H1 (cell line): Measurements from ENCODE around the gene CTSC. TPM values are rescaled to one million over a fixed set of nuclear protein-coding genes. Genes with fewer than 3 reads are reported as not detected.
A peak's percentile ranks its signal among the peaks of the same experiment; 100 is the strongest.

Experiments used
- BACH1 ChIP-seq: IDR thresholded peaks from 2 replicates; pipeline ENCODE4 v1.6.1; 2012; ENCODE audit warnings: low read length, improper control_type of control experiment
- BRCA1 ChIP-seq: IDR thresholded peaks from 2 replicates; pipeline ENCODE4 v1.6.1; 2012; ENCODE audit warnings: low read depth, low read length, improper control_type of control experiment
- FOSL1 ChIP-seq: IDR thresholded peaks from 2 replicates; pipeline ENCODE4 v1.6.1; 2011; ENCODE audit warnings: mild to moderate bottlenecking, low read depth, low read length, moderate library complexity; ENCODE audit not compliant: insufficient read depth
- HDAC2 ChIP-seq, 2 experiments: fragments of 300-600 bp in 1 of 2; sonication (generic) in 1 of 2; IDR thresholded peaks; 2 replicates each; pipeline ENCODE4 v1.6.1; 2011 to 2012; ENCODE audit warnings: low read depth in 2 of 2, low read length in 2 of 2, mild to moderate bottlenecking in 2 of 2, moderate library complexity in 2 of 2, borderline replicate concordance in 1 of 2, inconsistent platforms in 1 of 2
- JUN ChIP-seq: IDR thresholded peaks from 2 replicates; pipeline ENCODE4 v1.6.1; 2011; ENCODE audit warnings: low read depth, mild to moderate bottlenecking, improper control_type of control experiment, low read length
- SRF ChIP-seq: IDR thresholded peaks from 2 replicates; pipeline ENCODE4 v1.6.1; 2011; ENCODE audit warnings: mild to moderate bottlenecking, low read depth, low read length, moderate library complexity
- polyA plus RNA-seq, 7 experiments: library from polyadenylated mRNA; depleted of rRNA in 3 of 7; stranded (reverse) in 5 of 7; unstranded in 2 of 7; fragments of >200 nt in 5 of 7; fragments of 200-250 nt in 2 of 7; gene quantifications; 1 replicate in 5 of 7; 2 replicates in 1 of 7; 4 replicates in 1 of 7; pipeline versions ENCODE4 v1.2.1 to v1.2.3, GENCODE V29; 2011 to 2013; ENCODE audit warnings: missing spikeins in 2 of 7, mixed read lengths in 2 of 7
- total RNA-seq: library from RNA; stranded (reverse); fragmentation: NEBNext Ultra II Directional; extraction: Animal tissue kit (Norgen Biotek cat#: 25700); gene quantifications from 2 replicates; pipeline ENCODE4 v1.2.1, GENCODE V29; 2021
- TF ChIP-seq, protein P1 (sequence below): fragments of 300-600 bp; sonication (generic); IDR thresholded peaks from 2 replicates; pipeline ENCODE4 v1.7.1; 2012; ENCODE audit warnings: low read length, moderate library complexity, mild to moderate bottlenecking, inconsistent platforms; ENCODE audit not compliant: insufficient replicate concordance
- TF ChIP-seq, protein P2 (sequence below): IDR thresholded peaks from 2 replicates; pipeline ENCODE4 v1.6.1; 2012; ENCODE audit warnings: low read length, inconsistent platforms

The CTSC gene
- total and polyA plus RNA-seq, 2 of the 8 experiments (the other 6 are each of a cell fraction or from before 2014, with no cell fraction given) = 347 to 369 TPM

DNA sequence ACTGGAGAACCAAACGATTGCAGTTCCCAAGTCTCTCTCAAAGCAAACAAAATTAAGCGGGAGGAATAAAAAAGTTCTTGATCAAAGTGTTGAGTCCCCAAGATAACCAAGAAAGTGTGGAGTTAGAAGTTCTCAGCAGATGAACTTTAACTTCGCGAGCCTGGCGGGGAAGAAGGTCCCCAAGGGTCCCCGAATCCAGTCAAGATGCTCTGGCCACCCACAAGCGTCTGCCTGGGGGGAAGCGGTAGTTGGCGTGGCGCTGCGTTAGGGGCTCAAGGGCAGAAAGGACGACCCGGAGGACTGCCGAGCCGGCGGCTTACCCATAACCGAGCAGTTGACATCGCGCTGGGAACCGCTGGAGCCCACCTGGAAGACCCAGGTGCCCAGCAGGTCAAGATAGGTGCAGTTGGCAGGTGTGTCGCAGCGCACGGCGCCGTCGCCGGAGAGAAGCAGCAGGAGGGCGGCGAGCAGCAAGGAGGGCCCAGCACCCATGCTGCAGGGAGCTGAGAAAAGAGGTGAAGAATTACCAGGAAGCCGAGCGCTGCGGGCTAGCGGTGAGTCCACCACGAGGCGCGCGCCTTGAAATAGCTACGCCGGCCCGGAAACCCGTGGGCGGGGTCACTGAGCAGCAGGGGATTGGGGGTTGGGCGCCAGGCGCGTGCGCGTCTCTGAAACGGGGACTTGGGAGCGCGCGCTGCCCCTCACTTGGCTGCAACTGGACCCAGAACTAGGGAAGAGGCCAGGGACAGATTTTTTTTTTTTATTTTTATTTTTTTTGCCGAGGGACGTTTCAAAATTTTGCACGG lies at the start of gene CTSC (continued):
- no peak for TF ChIP-seq FOSL1
- TF ChIP-seq, protein P1, sequence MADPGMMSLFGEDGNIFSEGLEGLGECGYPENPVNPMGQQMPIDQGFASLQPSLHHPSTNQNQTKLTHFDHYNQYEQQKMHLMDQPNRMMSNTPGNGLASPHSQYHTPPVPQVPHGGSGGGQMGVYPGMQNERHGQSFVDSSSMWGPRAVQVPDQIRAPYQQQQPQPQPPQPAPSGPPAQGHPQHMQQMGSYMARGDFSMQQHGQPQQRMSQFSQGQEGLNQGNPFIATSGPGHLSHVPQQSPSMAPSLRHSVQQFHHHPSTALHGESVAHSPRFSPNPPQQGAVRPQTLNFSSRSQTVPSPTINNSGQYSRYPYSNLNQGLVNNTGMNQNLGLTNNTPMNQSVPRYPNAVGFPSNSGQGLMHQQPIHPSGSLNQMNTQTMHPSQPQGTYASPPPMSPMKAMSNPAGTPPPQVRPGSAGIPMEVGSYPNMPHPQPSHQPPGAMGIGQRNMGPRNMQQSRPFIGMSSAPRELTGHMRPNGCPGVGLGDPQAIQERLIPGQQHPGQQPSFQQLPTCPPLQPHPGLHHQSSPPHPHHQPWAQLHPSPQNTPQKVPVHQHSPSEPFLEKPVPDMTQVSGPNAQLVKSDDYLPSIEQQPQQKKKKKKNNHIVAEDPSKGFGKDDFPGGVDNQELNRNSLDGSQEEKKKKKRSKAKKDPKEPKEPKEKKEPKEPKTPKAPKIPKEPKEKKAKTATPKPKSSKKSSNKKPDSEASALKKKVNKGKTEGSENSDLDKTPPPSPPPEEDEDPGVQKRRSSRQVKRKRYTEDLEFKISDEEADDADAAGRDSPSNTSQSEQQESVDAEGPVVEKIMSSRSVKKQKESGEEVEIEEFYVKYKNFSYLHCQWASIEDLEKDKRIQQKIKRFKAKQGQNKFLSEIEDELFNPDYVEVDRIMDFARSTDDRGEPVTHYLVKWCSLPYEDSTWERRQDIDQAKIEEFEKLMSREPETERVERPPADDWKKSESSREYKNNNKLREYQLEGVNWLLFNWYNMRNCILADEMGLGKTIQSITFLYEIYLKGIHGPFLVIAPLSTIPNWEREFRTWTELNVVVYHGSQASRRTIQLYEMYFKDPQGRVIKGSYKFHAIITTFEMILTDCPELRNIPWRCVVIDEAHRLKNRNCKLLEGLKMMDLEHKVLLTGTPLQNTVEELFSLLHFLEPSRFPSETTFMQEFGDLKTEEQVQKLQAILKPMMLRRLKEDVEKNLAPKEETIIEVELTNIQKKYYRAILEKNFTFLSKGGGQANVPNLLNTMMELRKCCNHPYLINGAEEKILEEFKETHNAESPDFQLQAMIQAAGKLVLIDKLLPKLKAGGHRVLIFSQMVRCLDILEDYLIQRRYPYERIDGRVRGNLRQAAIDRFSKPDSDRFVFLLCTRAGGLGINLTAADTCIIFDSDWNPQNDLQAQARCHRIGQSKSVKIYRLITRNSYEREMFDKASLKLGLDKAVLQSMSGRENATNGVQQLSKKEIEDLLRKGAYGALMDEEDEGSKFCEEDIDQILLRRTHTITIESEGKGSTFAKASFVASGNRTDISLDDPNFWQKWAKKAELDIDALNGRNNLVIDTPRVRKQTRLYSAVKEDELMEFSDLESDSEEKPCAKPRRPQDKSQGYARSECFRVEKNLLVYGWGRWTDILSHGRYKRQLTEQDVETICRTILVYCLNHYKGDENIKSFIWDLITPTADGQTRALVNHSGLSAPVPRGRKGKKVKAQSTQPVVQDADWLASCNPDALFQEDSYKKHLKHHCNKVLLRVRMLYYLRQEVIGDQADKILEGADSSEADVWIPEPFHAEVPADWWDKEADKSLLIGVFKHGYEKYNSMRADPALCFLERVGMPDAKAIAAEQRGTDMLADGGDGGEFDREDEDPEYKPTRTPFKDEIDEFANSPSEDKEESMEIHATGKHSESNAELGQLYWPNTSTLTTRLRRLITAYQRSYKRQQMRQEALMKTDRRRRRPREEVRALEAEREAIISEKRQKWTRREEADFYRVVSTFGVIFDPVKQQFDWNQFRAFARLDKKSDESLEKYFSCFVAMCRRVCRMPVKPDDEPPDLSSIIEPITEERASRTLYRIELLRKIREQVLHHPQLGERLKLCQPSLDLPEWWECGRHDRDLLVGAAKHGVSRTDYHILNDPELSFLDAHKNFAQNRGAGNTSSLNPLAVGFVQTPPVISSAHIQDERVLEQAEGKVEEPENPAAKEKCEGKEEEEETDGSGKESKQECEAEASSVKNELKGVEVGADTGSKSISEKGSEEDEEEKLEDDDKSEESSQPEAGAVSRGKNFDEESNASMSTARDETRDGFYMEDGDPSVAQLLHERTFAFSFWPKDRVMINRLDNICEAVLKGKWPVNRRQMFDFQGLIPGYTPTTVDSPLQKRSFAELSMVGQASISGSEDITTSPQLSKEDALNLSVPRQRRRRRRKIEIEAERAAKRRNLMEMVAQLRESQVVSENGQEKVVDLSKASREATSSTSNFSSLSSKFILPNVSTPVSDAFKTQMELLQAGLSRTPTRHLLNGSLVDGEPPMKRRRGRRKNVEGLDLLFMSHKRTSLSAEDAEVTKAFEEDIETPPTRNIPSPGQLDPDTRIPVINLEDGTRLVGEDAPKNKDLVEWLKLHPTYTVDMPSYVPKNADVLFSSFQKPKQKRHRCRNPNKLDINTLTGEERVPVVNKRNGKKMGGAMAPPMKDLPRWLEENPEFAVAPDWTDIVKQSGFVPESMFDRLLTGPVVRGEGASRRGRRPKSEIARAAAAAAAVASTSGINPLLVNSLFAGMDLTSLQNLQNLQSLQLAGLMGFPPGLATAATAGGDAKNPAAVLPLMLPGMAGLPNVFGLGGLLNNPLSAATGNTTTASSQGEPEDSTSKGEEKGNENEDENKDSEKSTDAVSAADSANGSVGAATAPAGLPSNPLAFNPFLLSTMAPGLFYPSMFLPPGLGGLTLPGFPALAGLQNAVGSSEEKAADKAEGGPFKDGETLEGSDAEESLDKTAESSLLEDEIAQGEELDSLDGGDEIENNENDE = no peak
- peak in 1 of 2 experiments; percentile 79; a peak in 1 of 4 replicates for TF ChIP-seq HDAC2 (IDR thresholded peaks at IDR 0.05; ENCODE audit: borderline replicate concordance in 1 of 2, low read depth in 2 of 2, low read length in 2 of 2)
- TF ChIP-seq, protein P2, sequence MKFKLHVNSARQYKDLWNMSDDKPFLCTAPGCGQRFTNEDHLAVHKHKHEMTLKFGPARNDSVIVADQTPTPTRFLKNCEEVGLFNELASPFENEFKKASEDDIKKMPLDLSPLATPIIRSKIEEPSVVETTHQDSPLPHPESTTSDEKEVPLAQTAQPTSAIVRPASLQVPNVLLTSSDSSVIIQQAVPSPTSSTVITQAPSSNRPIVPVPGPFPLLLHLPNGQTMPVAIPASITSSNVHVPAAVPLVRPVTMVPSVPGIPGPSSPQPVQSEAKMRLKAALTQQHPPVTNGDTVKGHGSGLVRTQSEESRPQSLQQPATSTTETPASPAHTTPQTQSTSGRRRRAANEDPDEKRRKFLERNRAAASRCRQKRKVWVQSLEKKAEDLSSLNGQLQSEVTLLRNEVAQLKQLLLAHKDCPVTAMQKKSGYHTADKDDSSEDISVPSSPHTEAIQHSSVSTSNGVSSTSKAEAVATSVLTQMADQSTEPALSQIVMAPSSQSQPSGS = no peak
- no peak for TF ChIP-seq BACH1
- no peak for TF ChIP-seq SRF
- no peak for TF ChIP-seq JUN
- no peak for TF ChIP-seq BRCA1
